ENCODE measurements around the gene GPR153. TPM values are rescaled to one million over a fixed set of nuclear protein-coding genes. Genes with fewer than 3 reads are reported as not detected.

The GPR153 gene
- total RNA-seq, 4 donors from 2014 or later = 3.3 to 162 (median 121) TPM

GRCh38 chr1:6233376-6233775 lies 27.5 kb downstream of the GPR153 start:
- Histone ChIP-seq H3K9me3 (no peaks in the 10 kb centered on the region), H3K36me3 (peaks cover 0 to 53% (median 0%) of the 10 kb centered on the region in 3 donors), H3K27ac (no peak overlapping the region), H3K4me1 (peaks cover 0 to 13% (median 5%) of the 10 kb centered on the region in 4 donors), H3K27me3 (no peaks in the 10 kb centered on the region), H3K4me3 (no peak overlapping the region)
- no peak for TF ChIP-seq POLR2A (IDR thresholded peaks at IDR 0.05)
- no peak for TF ChIP-seq CTCF (IDR thresholded peaks at IDR 0.05)
- DNase-seq = no peak

- no peak for DNase-seq
- TF ChIP-seq CTCF (IDR thresholded peaks at IDR 0.05) (no peak), POLR2A (IDR thresholded peaks at IDR 0.05) (no peak)
- no peak overlapping the region for H3K27ac ChIP-seq
- H3K4me3 ChIP-seq = no peak overlapping the region
- peaks cover 0 to 73% (median 0%) of the 10 kb centered on the region in 3 donors for H3K36me3 ChIP-seq
- no peaks in the 10 kb centered on the region for H3K4me1 ChIP-seq
- no peaks in the 10 kb centered on the region for H3K9me3 ChIP-seq
- no peaks in the 10 kb centered on the region for H3K27me3 ChIP-seq
Measured at GRCh38 chr1:6225651-6226050, 35.2 kb downstream of the GPR153 start.

GRCh38 chr1:6224718-6225117 lies 36.2 kb downstream of the GPR153 start:
- Histone ChIP-seq H3K36me3 (peaks cover 0 to 65% (median 0%) of the 10 kb centered on the region in 3 donors), H3K9me3 (no peaks in the 10 kb centered on the region), H3K27me3 (no peaks in the 10 kb centered on the region), H3K27ac (no peak overlapping the region), H3K4me3 (no peak overlapping the region), H3K4me1 (no peaks in the 10 kb centered on the region)
- TF ChIP-seq CTCF (IDR thresholded peaks at IDR 0.05) (no peak), POLR2A (IDR thresholded peaks at IDR 0.05) (no peak)
- no peak for DNase-seq

- H3K4me3 ChIP-seq = no peak overlapping the region
- H3K9me3 ChIP-seq = no peaks in the 10 kb centered on the region
- no peaks in the 10 kb centered on the region for H3K4me1 ChIP-seq
- no peaks in the 10 kb centered on the region for H3K27me3 ChIP-seq
- no peak overlapping the region for H3K27ac ChIP-seq
- DNase-seq = no peak
- peaks cover 0 to 55% (median 0%) of the 10 kb centered on the region in 3 donors for H3K36me3 ChIP-seq
- TF ChIP-seq POLR2A (IDR thresholded peaks at IDR 0.05) = no peak
- no peak for TF ChIP-seq CTCF (IDR thresholded peaks at IDR 0.05)
Measured at GRCh38 chr1:6223617-6224016, 37.3 kb downstream of the GPR153 start.

- H3K9me3 ChIP-seq = no peaks in the 10 kb centered on the region
- H3K27ac ChIP-seq = peak overlapping the region in 1 of 4 donors; percentile 38
- no peaks in the 10 kb centered on the region for H3K4me1 ChIP-seq
- peak in 1 of 3 donors; percentile 46 for DNase-seq
- H3K36me3 ChIP-seq = peaks cover 0 to 45% (median 0%) of the 10 kb centered on the region in 3 donors
- no peak for TF ChIP-seq CTCF (IDR thresholded peaks at IDR 0.05)
- no peak for TF ChIP-seq POLR2A (IDR thresholded peaks at IDR 0.05)
- no peak overlapping the region for H3K4me3 ChIP-seq
- H3K27me3 ChIP-seq = no peaks in the 10 kb centered on the region
Measured at GRCh38 chr1:6222636-6223035, 38.3 kb downstream of the GPR153 start.

All from Peyer's patch (tissue), 4 donors.